ENCODE results near the gene ADGRE3. TPM values are rescaled to one million over a fixed set of nuclear protein-coding genes. Genes with fewer than 3 reads are reported as not detected.

The ADGRE3 gene
- total and polyA plus RNA-seq, 5 donors from 2014 or later, result not detected

DNA sequence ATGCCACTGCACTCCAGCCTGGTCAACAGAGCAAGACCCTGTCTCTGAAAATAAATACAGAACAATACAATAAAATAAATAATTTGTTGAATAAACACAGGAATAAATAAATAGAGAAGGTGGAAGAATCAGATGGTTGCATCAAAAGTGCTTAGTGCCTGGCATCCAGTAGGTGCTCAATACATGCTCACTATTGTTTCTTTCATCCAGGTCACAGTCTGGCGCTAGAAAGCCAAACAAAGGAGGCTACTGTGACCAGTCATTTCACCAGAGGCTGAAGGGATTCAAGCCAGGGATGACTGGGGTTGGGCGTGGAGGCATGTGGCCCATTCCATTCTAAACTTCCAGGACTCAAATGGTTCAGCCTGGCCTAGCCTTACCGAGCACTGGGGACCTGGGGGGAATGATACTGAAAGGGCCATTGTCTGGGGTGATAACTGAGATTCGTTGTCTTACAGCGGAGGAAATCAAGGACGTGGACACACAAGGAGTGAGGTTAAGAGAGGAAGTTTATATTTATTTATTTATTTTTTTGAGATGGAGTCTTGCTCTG is 99.1 kb downstream of the ADGRE3 start:
- H3K4me3 Mint-ChIP-seq, result peak overlapping the region in 1 of 4 donors; percentile 15
- DNase-seq (no peak), ATAC-seq (ENCODE audit: low read depth in 2 of 2) (no peak)
- Histone ChIP-seq H3K4me3 (ENCODE audit: low read depth, low read length) (no peak overlapping the region), H3K36me3 (ENCODE audit: control insufficient read depth, insufficient read depth, low read length) (no peaks in the 10 kb centered on the region), H3K9me3 (ENCODE audit: control insufficient read depth in 2 of 2, low read length in 2 of 2) (no peaks in the 10 kb centered on the region), H3K4me1 (ENCODE audit: control insufficient read depth, insufficient read depth, low read length, poor library complexity, severe bottlenecking) (peaks cover 22% of the 10 kb centered on the region), H3K27ac (ENCODE audit: insufficient read depth, low read length, poor library complexity, severe bottlenecking) (no peak overlapping the region), H3K27me3 (ENCODE audit: control insufficient read depth, insufficient read depth, low read length) (no peaks in the 10 kb centered on the region)
- H3K27ac Mint-ChIP-seq, result peak overlapping the region in 1 of 3 donors; percentile 44
- peaks cover 7 to 24% (median 15%) of the 10 kb centered on the region in 4 donors for H3K4me1 Mint-ChIP-seq
- H3K9me3 Mint-ChIP-seq, result peaks cover 0 to 2% (median 0%) of the 10 kb centered on the region in 7 donors
- H3K27me3 Mint-ChIP-seq, result no peaks in the 10 kb centered on the region
- peaks cover 4% of the 10 kb centered on the region for H3K36me3 Mint-ChIP-seq

DNA sequence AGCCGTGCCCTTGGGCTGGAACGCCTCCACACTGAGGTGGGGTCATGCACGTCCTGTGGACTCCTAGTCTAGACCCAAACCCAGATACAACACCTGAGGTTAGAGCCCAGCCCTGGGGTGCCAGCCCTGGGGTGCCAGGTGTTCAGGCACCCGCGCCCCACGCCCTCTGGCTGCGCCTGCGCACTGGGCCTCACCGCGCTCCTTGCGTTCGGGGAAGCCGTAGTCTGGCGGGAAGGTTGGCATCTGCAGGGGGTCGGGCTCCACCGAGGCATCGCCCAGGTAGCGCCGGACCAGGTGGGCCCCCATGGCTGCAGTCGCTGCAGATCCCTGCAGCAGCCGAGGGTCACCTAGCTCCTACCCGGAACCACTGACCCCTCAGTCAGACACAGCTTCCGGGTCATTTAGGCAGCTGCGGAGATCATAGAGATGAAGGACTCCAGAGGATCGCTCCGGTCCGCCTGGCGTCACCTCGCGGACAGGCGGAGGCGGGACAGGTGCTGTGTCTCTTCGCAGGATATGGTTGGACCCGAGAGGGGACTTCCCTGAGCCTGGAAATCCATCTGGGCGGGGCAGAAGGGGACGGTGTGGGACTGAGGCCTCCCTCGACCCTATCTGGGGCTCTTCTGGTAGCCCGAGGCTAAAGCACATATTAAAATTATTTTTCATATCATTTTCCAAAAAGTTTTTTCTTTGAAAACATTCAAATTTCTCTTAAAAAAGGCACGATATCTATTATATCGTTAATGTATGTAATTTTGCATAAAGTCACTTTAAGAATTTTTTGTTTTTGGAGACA is 102.8 kb downstream of the ADGRE3 start, which contains the start of gene NDUFB7:
Gene NDUFB7, minus strand, starts transcription at position 372 of the 796 bp plus-strand sequence. Its CDS starts 66 bp downstream, at position 306.
- Histone ChIP-seq H3K4me1 (ENCODE audit: control insufficient read depth, insufficient read depth, low read length, poor library complexity, severe bottlenecking) (peaks cover 24% of the 10 kb centered on the region), H3K9me3 (ENCODE audit: control insufficient read depth in 2 of 2, low read length in 2 of 2) (no peaks in the 10 kb centered on the region)
- peaks cover 13 to 49% (median 26%) of the 10 kb centered on the region in 4 donors for H3K4me1 Mint-ChIP-seq

DNA sequence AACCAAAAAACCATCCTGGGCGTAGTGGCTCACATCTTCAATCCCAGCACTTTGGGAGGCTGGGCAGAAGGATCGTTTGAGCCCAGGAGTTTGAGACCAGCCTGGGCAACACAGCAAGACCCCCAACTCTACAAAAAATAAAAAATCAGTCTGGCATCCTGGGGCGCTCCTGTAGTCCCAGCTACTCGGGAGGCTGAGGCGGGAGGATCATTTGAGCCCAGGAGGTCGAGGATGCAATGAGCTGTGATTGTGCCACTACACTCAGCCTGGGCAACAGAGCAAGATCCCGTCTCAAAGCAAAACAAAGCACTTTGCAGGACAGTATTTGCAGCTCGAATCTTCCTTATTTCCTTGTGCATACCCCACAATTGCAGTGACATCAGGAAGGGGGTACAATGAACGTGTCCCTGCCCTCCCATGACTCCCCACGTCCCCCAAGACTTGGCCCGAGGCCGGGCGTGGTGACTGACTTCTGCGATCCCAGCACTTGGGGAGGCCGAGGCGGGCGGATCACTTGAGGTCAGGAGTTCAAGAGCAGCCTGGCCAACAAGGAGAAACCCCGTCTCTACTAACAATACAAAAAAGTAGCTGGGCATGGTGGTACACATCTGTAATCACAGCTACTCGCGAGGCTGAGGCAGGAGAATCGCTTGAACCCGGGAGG is 103.6 kb downstream of the ADGRE3 start:
- no peaks in the 10 kb centered on the region for H3K9me3 ChIP-seq (ENCODE audit: control insufficient read depth in 2 of 2, low read length in 2 of 2)
- H3K27me3 Mint-ChIP-seq, result no peaks in the 10 kb centered on the region
- peaks cover 0 to 2% (median 0%) of the 10 kb centered on the region in 7 donors for H3K9me3 Mint-ChIP-seq
- peak overlapping the region; percentile 93 to 94 (median 94) for H3K27ac Mint-ChIP-seq
- H3K4me1 Mint-ChIP-seq, result peaks cover 13 to 51% (median 26%) of the 10 kb centered on the region in 4 donors
- no peak for DNase-seq
- peaks cover 9% of the 10 kb centered on the region for H3K36me3 ChIP-seq (ENCODE audit: control insufficient read depth, insufficient read depth, low read length)
- peaks cover 24% of the 10 kb centered on the region for H3K4me1 ChIP-seq (ENCODE audit: control insufficient read depth, insufficient read depth, low read length, poor library complexity, severe bottlenecking)
- H3K4me3 Mint-ChIP-seq, result peak overlapping the region; percentile 94 to 98 (median 96)
- no peaks in the 10 kb centered on the region for H3K27me3 ChIP-seq (ENCODE audit: control insufficient read depth, insufficient read depth, low read length)
- H3K4me3 ChIP-seq (ENCODE audit: low read depth, low read length), result peak overlapping the region; percentile 80
- peak overlapping the region; percentile 60 for H3K27ac ChIP-seq (ENCODE audit: insufficient read depth, low read length, poor library complexity, severe bottlenecking)
- ATAC-seq (ENCODE audit: low read depth in 2 of 2), result no peak
- peaks cover 4% of the 10 kb centered on the region for H3K36me3 Mint-ChIP-seq

More for the DNA sequence above, 102.8 kb downstream of the ADGRE3 start, which contains the start of gene NDUFB7:
- peaks cover 8% of the 10 kb centered on the region for H3K36me3 ChIP-seq (ENCODE audit: control insufficient read depth, insufficient read depth, low read length)
- ATAC-seq (ENCODE audit: low read depth in 2 of 2) (peak; percentile 94 to 96), DNase-seq (peak; percentile 84 to 95 (median 90))
- no peaks in the 10 kb centered on the region for H3K27me3 ChIP-seq (ENCODE audit: control insufficient read depth, insufficient read depth, low read length)
- H3K4me3 ChIP-seq (ENCODE audit: low read depth, low read length), result peak within 1 kb of the TSS; percentile 80
- peak within 1 kb of the TSS; percentile 60 for H3K27ac ChIP-seq (ENCODE audit: insufficient read depth, low read length, poor library complexity, severe bottlenecking)
- no peaks in the 10 kb centered on the region for H3K27me3 Mint-ChIP-seq
- H3K4me3 Mint-ChIP-seq, result peak within 1 kb of the TSS; percentile 94 to 98 (median 96)
- peaks cover 0 to 2% (median 0%) of the 10 kb centered on the region in 7 donors for H3K9me3 Mint-ChIP-seq
- peaks cover 4% of the 10 kb centered on the region for H3K36me3 Mint-ChIP-seq
- H3K27ac Mint-ChIP-seq, result peak within 1 kb of the TSS; percentile 93 to 94 (median 94)

Other genes with a start within 250 kb of the ADGRE3 start
- 151 TPM for gene PKN1, start 241.5 kb downstream of the ADGRE3 start, total RNA-seq
- 10 to 100 TPM; 43.2 to 61.7 (median 52.1) TPM for gene PKN1, start 241.5 kb downstream of the ADGRE3 start, polyA plus RNA-seq
- gene PTGER1, start 199.5 kb downstream of the ADGRE3 start, total RNA-seq, result not detected
- not detected for gene PTGER1, start 199.5 kb downstream of the ADGRE3 start, polyA plus RNA-seq
- gene GIPC1, start 178.7 kb downstream of the ADGRE3 start, total RNA-seq, result 37.5 TPM
- 10 to 100 TPM; 44.0 to 62.0 (median 55.7) TPM for gene GIPC1, start 178.7 kb downstream of the ADGRE3 start, polyA plus RNA-seq
- gene DNAJB1, start 156.4 kb downstream of the ADGRE3 start, total RNA-seq, result 754 TPM
- 100 to 1,000 TPM; 302 to 349 (median 332) TPM for gene DNAJB1, start 156.4 kb downstream of the ADGRE3 start, polyA plus RNA-seq
- 159 TPM for gene TECR, start 145.2 kb downstream of the ADGRE3 start, total RNA-seq
- 100 to 1,000 TPM; 304 to 351 (median 335) TPM for gene TECR, start 145.2 kb downstream of the ADGRE3 start, polyA plus RNA-seq
- 51.4 TPM for gene NDUFB7, start 102.8 kb downstream of the ADGRE3 start, total RNA-seq
- gene NDUFB7, start 102.8 kb downstream of the ADGRE3 start, polyA plus RNA-seq, result 100 to 1,000 TPM; 196 to 238 (median 218) TPM
- 0.25 TPM for gene CLEC17A, start 91.8 kb downstream of the ADGRE3 start, total RNA-seq
- not detected for gene CLEC17A, start 91.8 kb downstream of the ADGRE3 start, polyA plus RNA-seq
- gene ZNF333, start 15.2 kb upstream of the ADGRE3 start, total RNA-seq, result 24.7 TPM
- 10 to 100 TPM in 3 of 4 donors, 1 to 10 TPM in 1; 8.1 to 11.0 (median 10.3) TPM for gene ZNF333, start 15.2 kb upstream of the ADGRE3 start, polyA plus RNA-seq
- 2.1 TPM for gene ADGRE2, start 103.7 kb upstream of the ADGRE3 start, total RNA-seq
- gene ADGRE2, start 103.7 kb upstream of the ADGRE3 start, polyA plus RNA-seq, result under 1 TPM in 1 of 4 donors, not detected in 3; 0.18 TPM
- not detected for gene OR7A5, start 160.3 kb upstream of the ADGRE3 start, total RNA-seq
- not detected for gene OR7A5, start 160.3 kb upstream of the ADGRE3 start, polyA plus RNA-seq
- not detected for gene OR7C1, start 160.3 kb upstream of the ADGRE3 start, total RNA-seq
- gene OR7C1, start 160.3 kb upstream of the ADGRE3 start, polyA plus RNA-seq, result not detected
- gene OR7A10, start 174.1 kb upstream of the ADGRE3 start, total RNA-seq, result not detected
- gene OR7A10, start 174.1 kb upstream of the ADGRE3 start, polyA plus RNA-seq, result not detected
- not detected for gene OR7A17, start 211.3 kb upstream of the ADGRE3 start, total RNA-seq
- not detected for gene OR7A17, start 211.3 kb upstream of the ADGRE3 start, polyA plus RNA-seq

Data from CD4-positive, CD25-positive, alpha-beta regulatory T cell (primary cell).